Fibroblast of villous mesenchyme (primary cell): ENCODE data around the gene WDPCP. TPM values are rescaled to one million over a fixed set of nuclear protein-coding genes. Genes with fewer than 3 reads are reported as not detected.
"Not testable (repeated sequence)": the region's sequence is repeated elsewhere in the genome, so short reads cannot be mapped to it uniquely, and the experiment has no call there.

Experiments
- DNase-seq: peaks from one replicate; pipeline ENCODE4 v3.0.0-alpha.2; 2010; ENCODE audit warnings: low read depth
- H3K4me3 ChIP-seq: 2 replicates; pipeline ENCODE4 v1.5.1; 2011; ENCODE audit warnings: low read depth, mild to moderate bottlenecking, low read length
- CTCF ChIP-seq: IDR thresholded peaks from 2 replicates; pipeline ENCODE4 v1.5.1; 2012; ENCODE audit warnings: low read depth, mild to moderate bottlenecking, low read length; ENCODE audit not compliant: insufficient read depth
- total RNA-seq: library from RNA; depleted of rRNA; stranded (reverse); fragments of >200 nt; gene quantifications from 2 replicates; pipeline ENCODE4 v1.2.3, GENCODE V29; 2012

The WDPCP gene
- total RNA-seq, 1 donor: 14.7 TPM

GRCh38 chr2:63320669-63321068 is 267.6 kb downstream of the WDPCP start:
- H3K4me3 ChIP-seq: no peak overlapping the region
- TF ChIP-seq CTCF: no peak
- no peak for DNase-seq

- H3K4me3 ChIP-seq: no peak overlapping the region
- DNase-seq: no peak
Measured at GRCh38 chr2:63310614-63311013, 277.7 kb downstream of the WDPCP start.

GRCh38 chr2:63301481-63301880 is 286.8 kb downstream of the WDPCP start:
- H3K4me3 ChIP-seq: no peak overlapping the region
- TF ChIP-seq CTCF: no peak
- no peak for DNase-seq

More at GRCh38 chr2:63310614-63311013, 277.7 kb downstream of the WDPCP start:
- no peak for TF ChIP-seq CTCF

GRCh38 chr2:63300835-63301234 is 287.4 kb downstream of the WDPCP start:
- no peak overlapping the region for H3K4me3 ChIP-seq
- TF ChIP-seq CTCF: no peak
- no peak for DNase-seq

GRCh38 chr2:63287956-63288355 is 300.3 kb downstream of the WDPCP start:
- TF ChIP-seq CTCF: no peak
- DNase-seq: no peak
- no peak overlapping the region for H3K4me3 ChIP-seq

- DNase-seq, H3K4me3 ChIP-seq: not testable (repeated sequence)
Measured at GRCh38 chr2:63286520-63286919, 301.8 kb downstream of the WDPCP start.

- no peak for DNase-seq
- no peak for TF ChIP-seq CTCF
Measured at GRCh38 chr2:63283273-63283672, 305.0 kb downstream of the WDPCP start.

More at GRCh38 chr2:63283273-63283672, 305.0 kb downstream of the WDPCP start:
- no peak overlapping the region for H3K4me3 ChIP-seq
